ENCODE measurements around the gene PIGS. TPM values are rescaled to one million over a fixed set of nuclear protein-coding genes. Genes with fewer than 3 reads are reported as not detected.
A peak's percentile ranks its signal among the peaks of the same experiment; 100 is the strongest.

The PIGS gene
- total and polyA plus RNA-seq, 9 of the 15 experiments (the other 6 are each of a cell fraction or from before 2014, with no cell fraction given), result 47.5 to 138 (median 57.6) TPM

DNA sequence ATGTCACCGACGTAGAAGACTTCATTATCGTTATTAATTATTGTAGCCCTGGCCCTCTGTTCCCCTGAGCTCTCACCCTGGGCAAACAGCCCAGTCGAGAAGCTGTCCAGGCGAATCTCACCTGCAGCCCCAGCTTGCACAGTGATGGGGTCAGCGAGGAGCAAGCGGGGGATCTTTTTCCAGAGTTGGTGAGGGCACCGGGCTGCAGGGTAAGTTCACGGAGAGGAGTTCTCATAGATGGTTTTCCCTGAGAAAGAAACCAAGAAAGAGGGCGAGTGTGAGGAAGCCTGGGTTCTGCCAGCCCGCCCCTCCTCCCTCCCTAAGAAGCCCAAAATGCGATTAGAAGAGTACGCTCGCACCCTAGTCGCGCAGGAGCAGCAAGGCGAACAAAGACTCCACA lies 27.1 kb upstream of the PIGS start:
- ATAC-seq, result peak; percentile 26
- no peaks in the 10 kb centered on the region for H3K9me1 ChIP-seq (ENCODE audit: control insufficient read depth, insufficient read depth, low read length)
- peaks cover 34% of the 10 kb centered on the region for H3K36me3 ChIP-seq (ENCODE audit: control insufficient read depth, insufficient read depth, low read length)
- CTCF ChIA-PET (ENCODE audit: low intra/inter-chr PET ratio), result no interaction called here
- peaks cover 26% of the 10 kb centered on the region for H3K79me2 ChIP-seq (ENCODE audit: control insufficient read depth, insufficient read depth, low read length)
- POLR2A ChIA-PET, result interaction anchor here (0.7 to 15.9 kb wide), 13 partner anchors 10 to 353 kb away, joined by 3 to 274 read pairs (median 4); partner anchors contain the start of genes ALDOC, BLTP2, PHF12 and PIGS
- H3K27me3 ChIP-seq (ENCODE audit: control insufficient read depth in 2 of 2, insufficient read depth in 2 of 2, low read length in 2 of 2), result no peaks in the 10 kb centered on the region
- H3K4me2 ChIP-seq (ENCODE audit: insufficient read depth, low read length), result peak overlapping the region; percentile 90
- peaks cover 8 to 16% of the 10 kb centered on the region in 2 experiments; a peak in 4 of 5 replicates for H3K4me1 ChIP-seq (replicated peaks in 1 of 2; ENCODE audit: control insufficient read depth in 2 of 2, insufficient read depth in 2 of 2, low read length in 2 of 2)
- peak overlapping the region; percentile 92 for H2AFZ ChIP-seq (ENCODE audit: low read depth, low read length)
- in situ Hi-C loops (cut with MboI) (no loop called here), intact Hi-C loops (cut with micrococcal nuclease) (loop anchor here (2.0 to 10.0 kb wide), 4 partner anchors 28 to 329 kb away; partner anchors contain the start of genes DHRS13, NEK8, PIGS and TLCD1)
- no peaks in the 10 kb centered on the region for H4K20me1 ChIP-seq (replicated peaks; ENCODE audit: control insufficient read depth, insufficient read depth, low read length)
- peak overlapping the region; percentile 88 for H3K27ac ChIP-seq (ENCODE audit: extremely low read depth, low read depth, low read length)
- WGBS (ENCODE audit: insufficient coverage, low coverage, missing lambda C conversion rate), result 2% methylated on average over 17 of the region's 17 CpGs
- DNase-seq (ENCODE audit: extremely low read depth in 1 of 4, low spot score in 3 of 4), result no peak
- no peak for FAIRE-seq
- TSS peak; percentile 77 for BruUV-seq (replicated peaks)
- H3K4me3 ChIP-seq, result peak overlapping the region; percentile 81
- H3K9ac ChIP-seq (ENCODE audit: insufficient read depth in 1 of 2, low read depth in 2 of 2, low read length in 2 of 2), result peak overlapping the region; percentile 97 to 98
- no peaks in the 10 kb centered on the region for H3K9me3 ChIP-seq (replicated peaks; ENCODE audit: control insufficient read depth, insufficient read depth, low read depth, low read length)
- TF ChIP-seq, protein P1, sequence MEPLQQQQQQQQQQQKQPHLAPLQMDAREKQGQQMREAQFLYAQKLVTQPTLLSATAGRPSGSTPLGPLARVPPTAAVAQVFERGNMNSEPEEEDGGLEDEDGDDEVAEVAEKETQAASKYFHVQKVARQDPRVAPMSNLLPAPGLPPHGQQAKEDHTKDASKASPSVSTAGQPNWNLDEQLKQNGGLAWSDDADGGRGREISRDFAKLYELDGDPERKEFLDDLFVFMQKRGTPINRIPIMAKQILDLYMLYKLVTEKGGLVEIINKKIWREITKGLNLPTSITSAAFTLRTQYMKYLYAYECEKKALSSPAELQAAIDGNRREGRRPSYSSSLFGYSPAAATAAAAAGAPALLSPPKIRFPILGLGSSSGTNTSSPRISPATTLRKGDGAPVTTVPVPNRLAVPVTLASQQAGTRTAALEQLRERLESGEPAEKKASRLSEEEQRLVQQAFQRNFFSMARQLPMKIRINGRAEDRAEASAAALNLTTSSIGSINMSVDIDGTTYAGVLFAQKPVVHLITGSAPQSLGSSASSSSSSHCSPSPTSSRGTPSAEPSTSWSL (CRISPR knock-in tag; IDR thresholded peaks at IDR 0.05; ENCODE audit: borderline replicate concordance), result no peak
- TF ChIP-seq NR4A1 (CRISPR knock-in tag; IDR thresholded peaks at IDR 0.05) (0 out of 2 replicates have a peak, but pooled peaks have one; percentile 1), NR4A1 (tag; IDR thresholded peaks at IDR 0.05) (no peak), CEBPG (CRISPR knock-in tag; IDR thresholded peaks at IDR 0.05) (peak; percentile 3; the same call in 1 of the 2 replicates), CEBPG (tag; conservative IDR thresholded peaks at IDR 0.05 in 1 of 2, IDR thresholded peaks at IDR 0.05 in 1 of 2) (no peak), RBM39 (optimal IDR thresholded peaks at IDR 0.05; ENCODE audit: low read depth, low read length) (peak; percentile 76), SRSF3 (IDR thresholded peaks at IDR 0.05; ENCODE audit: insufficient read depth, low read length) (0 out of 2 replicates have a peak, but pooled peaks have one; percentile 40), BHLHE40 (IDR thresholded peaks at IDR 0.05; ENCODE audit: low read length) (no peak), SNRNP70 (optimal IDR thresholded peaks at IDR 0.05; ENCODE audit: low read depth, low read length) (peak; percentile 70), DNMT1 (IDR thresholded peaks at IDR 0.05) (0 out of 2 replicates have a peak, but pooled peaks have one; percentile 20), HDGF (IDR thresholded peaks at IDR 0.05) (no peak), CBX2 (IDR thresholded peaks at IDR 0.05; ENCODE audit: insufficient read depth, low read length, poor library complexity, severe bottlenecking) (no peak), SLC30A9 (CRISPR knock-in tag; IDR thresholded peaks at IDR 0.05) (0 out of 2 replicates have a peak, but pooled peaks have one; percentile 37)
- TF ChIP-seq, protein P2, sequence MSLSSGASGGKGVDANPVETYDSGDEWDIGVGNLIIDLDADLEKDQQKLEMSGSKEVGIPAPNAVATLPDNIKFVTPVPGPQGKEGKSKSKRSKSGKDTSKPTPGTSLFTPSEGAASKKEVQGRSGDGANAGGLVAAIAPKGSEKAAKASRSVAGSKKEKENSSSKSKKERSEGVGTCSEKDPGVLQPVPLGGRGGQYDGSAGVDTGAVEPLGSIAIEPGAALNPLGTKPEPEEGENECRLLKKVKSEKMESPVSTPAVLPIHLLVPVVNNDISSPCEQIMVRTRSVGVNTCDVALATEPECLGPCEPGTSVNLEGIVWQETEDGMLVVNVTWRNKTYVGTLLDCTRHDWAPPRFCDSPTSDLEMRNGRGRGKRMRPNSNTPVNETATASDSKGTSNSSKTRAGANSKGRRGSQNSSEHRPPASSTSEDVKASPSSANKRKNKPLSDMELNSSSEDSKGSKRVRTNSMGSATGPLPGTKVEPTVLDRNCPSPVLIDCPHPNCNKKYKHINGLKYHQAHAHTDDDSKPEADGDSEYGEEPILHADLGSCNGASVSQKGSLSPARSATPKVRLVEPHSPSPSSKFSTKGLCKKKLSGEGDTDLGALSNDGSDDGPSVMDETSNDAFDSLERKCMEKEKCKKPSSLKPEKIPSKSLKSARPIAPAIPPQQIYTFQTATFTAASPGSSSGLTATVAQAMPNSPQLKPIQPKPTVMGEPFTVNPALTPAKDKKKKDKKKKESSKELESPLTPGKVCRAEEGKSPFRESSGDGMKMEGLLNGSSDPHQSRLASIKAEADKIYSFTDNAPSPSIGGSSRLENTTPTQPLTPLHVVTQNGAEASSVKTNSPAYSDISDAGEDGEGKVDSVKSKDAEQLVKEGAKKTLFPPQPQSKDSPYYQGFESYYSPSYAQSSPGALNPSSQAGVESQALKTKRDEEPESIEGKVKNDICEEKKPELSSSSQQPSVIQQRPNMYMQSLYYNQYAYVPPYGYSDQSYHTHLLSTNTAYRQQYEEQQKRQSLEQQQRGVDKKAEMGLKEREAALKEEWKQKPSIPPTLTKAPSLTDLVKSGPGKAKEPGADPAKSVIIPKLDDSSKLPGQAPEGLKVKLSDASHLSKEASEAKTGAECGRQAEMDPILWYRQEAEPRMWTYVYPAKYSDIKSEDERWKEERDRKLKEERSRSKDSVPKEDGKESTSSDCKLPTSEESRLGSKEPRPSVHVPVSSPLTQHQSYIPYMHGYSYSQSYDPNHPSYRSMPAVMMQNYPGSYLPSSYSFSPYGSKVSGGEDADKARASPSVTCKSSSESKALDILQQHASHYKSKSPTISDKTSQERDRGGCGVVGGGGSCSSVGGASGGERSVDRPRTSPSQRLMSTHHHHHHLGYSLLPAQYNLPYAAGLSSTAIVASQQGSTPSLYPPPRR (CRISPR knock-in tag; IDR thresholded peaks at IDR 0.05; ENCODE audit: borderline replicate concordance), result 0 out of 2 replicates have a peak, but pooled peaks have one; percentile 36
- TF ChIP-seq, protein P3, sequence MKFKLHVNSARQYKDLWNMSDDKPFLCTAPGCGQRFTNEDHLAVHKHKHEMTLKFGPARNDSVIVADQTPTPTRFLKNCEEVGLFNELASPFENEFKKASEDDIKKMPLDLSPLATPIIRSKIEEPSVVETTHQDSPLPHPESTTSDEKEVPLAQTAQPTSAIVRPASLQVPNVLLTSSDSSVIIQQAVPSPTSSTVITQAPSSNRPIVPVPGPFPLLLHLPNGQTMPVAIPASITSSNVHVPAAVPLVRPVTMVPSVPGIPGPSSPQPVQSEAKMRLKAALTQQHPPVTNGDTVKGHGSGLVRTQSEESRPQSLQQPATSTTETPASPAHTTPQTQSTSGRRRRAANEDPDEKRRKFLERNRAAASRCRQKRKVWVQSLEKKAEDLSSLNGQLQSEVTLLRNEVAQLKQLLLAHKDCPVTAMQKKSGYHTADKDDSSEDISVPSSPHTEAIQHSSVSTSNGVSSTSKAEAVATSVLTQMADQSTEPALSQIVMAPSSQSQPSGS (CRISPR knock-in tag; IDR thresholded peaks at IDR 0.05), result no peak
